ENCODE results near the gene LRMDA.

Gene LRMDA

GRCh38 chr10:76433161-76434005 is 1002.0 kb downstream of the LRMDA start:
- H3K27ac ChIP-seq (ENCODE audit: low read depth, low read length) = peak overlapping the region; percentile 69
- no peaks in the 10 kb centered on the region for H3K9me3 ChIP-seq (ENCODE audit: control insufficient read depth, insufficient read depth, low read length)
- H3K4me1 ChIP-seq (ENCODE audit: control insufficient read depth, insufficient read depth, low read length) = peaks cover 41% of the 10 kb centered on the region

GRCh38 chr10:76435157-76435556 is 1003.7 kb downstream of the LRMDA start:
- Histone ChIP-seq H3K36me3 (ENCODE audit: control insufficient read depth, insufficient read depth, low read length) (no peaks in the 10 kb centered on the region), H3K4me3 (ENCODE audit: low read depth, low read length) (no peak overlapping the region), H3K27me3 (ENCODE audit: control insufficient read depth, insufficient read depth, low read length) (no peaks in the 10 kb centered on the region), H3K27ac (ENCODE audit: low read depth, low read length) (no peak overlapping the region), H3K9ac (ENCODE audit: low read depth, low read length) (no peak overlapping the region), H3K9me3 (ENCODE audit: control insufficient read depth, insufficient read depth, low read length) (no peaks in the 10 kb centered on the region), H3K4me1 (ENCODE audit: control insufficient read depth, insufficient read depth, low read length) (peaks cover 24% of the 10 kb centered on the region)

More at GRCh38 chr10:76433161-76434005, 1002.0 kb downstream of the LRMDA start:
- Histone ChIP-seq H3K9ac (ENCODE audit: low read depth, low read length) (no peak overlapping the region), H3K36me3 (ENCODE audit: control insufficient read depth, insufficient read depth, low read length) (no peaks in the 10 kb centered on the region), H3K4me3 (ENCODE audit: low read depth, low read length) (no peak overlapping the region), H3K27me3 (ENCODE audit: control insufficient read depth, insufficient read depth, low read length) (no peaks in the 10 kb centered on the region)

- Histone ChIP-seq H3K4me3 (ENCODE audit: low read depth, low read length) (no peak overlapping the region), H3K27ac (ENCODE audit: low read depth, low read length) (no peak overlapping the region), H3K9ac (ENCODE audit: low read depth, low read length) (no peak overlapping the region), H3K36me3 (ENCODE audit: control insufficient read depth, insufficient read depth, low read length) (no peaks in the 10 kb centered on the region), H3K9me3 (ENCODE audit: control insufficient read depth, insufficient read depth, low read length) (no peaks in the 10 kb centered on the region), H3K4me1 (ENCODE audit: control insufficient read depth, insufficient read depth, low read length) (peaks cover 12% of the 10 kb centered on the region; the same call in 1 of the 2 replicates), H3K27me3 (ENCODE audit: control insufficient read depth, insufficient read depth, low read length) (no peaks in the 10 kb centered on the region)
Measured at GRCh38 chr10:76436401-76436811, 1005.0 kb downstream of the LRMDA start.

- Histone ChIP-seq H3K36me3 (ENCODE audit: control insufficient read depth, insufficient read depth, low read length) (no peaks in the 10 kb centered on the region), H3K27me3 (ENCODE audit: control insufficient read depth, insufficient read depth, low read length) (no peaks in the 10 kb centered on the region), H3K27ac (ENCODE audit: low read depth, low read length) (no peak overlapping the region)
Measured at GRCh38 chr10:76436981-76437380, 1005.6 kb downstream of the LRMDA start.

GRCh38 chr10:76440426-76440825 is 1009.0 kb downstream of the LRMDA start:
- H3K36me3 ChIP-seq (ENCODE audit: control insufficient read depth, insufficient read depth, low read length) = no peaks in the 10 kb centered on the region
- H3K4me1 ChIP-seq (ENCODE audit: control insufficient read depth, insufficient read depth, low read length) = no peaks in the 10 kb centered on the region
- H3K9me3 ChIP-seq (ENCODE audit: control insufficient read depth, insufficient read depth, low read length) = no peaks in the 10 kb centered on the region
- no peaks in the 10 kb centered on the region for H3K27me3 ChIP-seq (ENCODE audit: control insufficient read depth, insufficient read depth, low read length)
- H3K4me3 ChIP-seq (ENCODE audit: low read depth, low read length) = no peak overlapping the region
- H3K9ac ChIP-seq (ENCODE audit: low read depth, low read length) = no peak overlapping the region
- no peak overlapping the region for H3K27ac ChIP-seq (ENCODE audit: low read depth, low read length)

More at GRCh38 chr10:76436981-76437380, 1005.6 kb downstream of the LRMDA start:
- Histone ChIP-seq H3K4me3 (ENCODE audit: low read depth, low read length) (no peak overlapping the region), H3K9ac (ENCODE audit: low read depth, low read length) (no peak overlapping the region), H3K9me3 (ENCODE audit: control insufficient read depth, insufficient read depth, low read length) (no peaks in the 10 kb centered on the region), H3K4me1 (ENCODE audit: control insufficient read depth, insufficient read depth, low read length) (peaks cover 9% of the 10 kb centered on the region; the same call in 1 of the 2 replicates)

- Histone ChIP-seq H3K9me3 (ENCODE audit: control insufficient read depth, insufficient read depth, low read length) (no peaks in the 10 kb centered on the region), H3K4me1 (ENCODE audit: control insufficient read depth, insufficient read depth, low read length) (no peaks in the 10 kb centered on the region), H3K27ac (ENCODE audit: low read depth, low read length) (no peak overlapping the region), H3K27me3 (ENCODE audit: control insufficient read depth, insufficient read depth, low read length) (no peaks in the 10 kb centered on the region), H3K4me3 (ENCODE audit: low read depth, low read length) (no peak overlapping the region), H3K36me3 (ENCODE audit: control insufficient read depth, insufficient read depth, low read length) (no peaks in the 10 kb centered on the region), H3K9ac (ENCODE audit: low read depth, low read length) (no peak overlapping the region)
Measured at GRCh38 chr10:76442113-76442512, 1010.7 kb downstream of the LRMDA start.

GRCh38 chr10:76444034-76444800 is 1012.8 kb downstream of the LRMDA start:
- Histone ChIP-seq H3K27me3 (ENCODE audit: control insufficient read depth, insufficient read depth, low read length) (no peaks in the 10 kb centered on the region), H3K9ac (ENCODE audit: low read depth, low read length) (no peak overlapping the region), H3K4me3 (ENCODE audit: low read depth, low read length) (no peak overlapping the region), H3K4me1 (ENCODE audit: control insufficient read depth, insufficient read depth, low read length) (no peaks in the 10 kb centered on the region), H3K9me3 (ENCODE audit: control insufficient read depth, insufficient read depth, low read length) (no peaks in the 10 kb centered on the region), H3K36me3 (ENCODE audit: control insufficient read depth, insufficient read depth, low read length) (no peaks in the 10 kb centered on the region), H3K27ac (ENCODE audit: low read depth, low read length) (no peak overlapping the region)

GRCh38 chr10:76447578-76447977 is 1016.2 kb downstream of the LRMDA start:
- Histone ChIP-seq H3K27me3 (ENCODE audit: control insufficient read depth, insufficient read depth, low read length) (no peaks in the 10 kb centered on the region), H3K9me3 (ENCODE audit: control insufficient read depth, insufficient read depth, low read length) (no peaks in the 10 kb centered on the region), H3K4me1 (ENCODE audit: control insufficient read depth, insufficient read depth, low read length) (no peaks in the 10 kb centered on the region)

GRCh38 chr10:76451911-76452310 is 1020.5 kb downstream of the LRMDA start:
- H3K27ac ChIP-seq (ENCODE audit: low read depth, low read length) = no peak overlapping the region

More at GRCh38 chr10:76447578-76447977, 1016.2 kb downstream of the LRMDA start:
- Histone ChIP-seq H3K9ac (ENCODE audit: low read depth, low read length) (no peak overlapping the region), H3K4me3 (ENCODE audit: low read depth, low read length) (no peak overlapping the region), H3K27ac (ENCODE audit: low read depth, low read length) (no peak overlapping the region), H3K36me3 (ENCODE audit: control insufficient read depth, insufficient read depth, low read length) (no peaks in the 10 kb centered on the region)

GRCh38 chr10:76453332-76453731 is 1021.9 kb downstream of the LRMDA start:
- Histone ChIP-seq H3K4me3 (ENCODE audit: low read depth, low read length) (no peak overlapping the region), H3K27ac (ENCODE audit: low read depth, low read length) (no peak overlapping the region), H3K9ac (ENCODE audit: low read depth, low read length) (no peak overlapping the region), H3K36me3 (ENCODE audit: control insufficient read depth, insufficient read depth, low read length) (no peaks in the 10 kb centered on the region), H3K9me3 (ENCODE audit: control insufficient read depth, insufficient read depth, low read length) (no peaks in the 10 kb centered on the region), H3K4me1 (ENCODE audit: control insufficient read depth, insufficient read depth, low read length) (no peaks in the 10 kb centered on the region), H3K27me3 (ENCODE audit: control insufficient read depth, insufficient read depth, low read length) (no peaks in the 10 kb centered on the region)

More at GRCh38 chr10:76451911-76452310, 1020.5 kb downstream of the LRMDA start:
- Histone ChIP-seq H3K4me1 (ENCODE audit: control insufficient read depth, insufficient read depth, low read length) (no peaks in the 10 kb centered on the region), H3K9ac (ENCODE audit: low read depth, low read length) (no peak overlapping the region), H3K4me3 (ENCODE audit: low read depth, low read length) (no peak overlapping the region), H3K9me3 (ENCODE audit: control insufficient read depth, insufficient read depth, low read length) (no peaks in the 10 kb centered on the region), H3K36me3 (ENCODE audit: control insufficient read depth, insufficient read depth, low read length) (no peaks in the 10 kb centered on the region), H3K27me3 (ENCODE audit: control insufficient read depth, insufficient read depth, low read length) (no peaks in the 10 kb centered on the region)

GRCh38 chr10:76453997-76454396 is 1022.6 kb downstream of the LRMDA start:
- no peaks in the 10 kb centered on the region for H3K9me3 ChIP-seq (ENCODE audit: control insufficient read depth, insufficient read depth, low read length)
- no peak overlapping the region for H3K9ac ChIP-seq (ENCODE audit: low read depth, low read length)
- H3K4me3 ChIP-seq (ENCODE audit: low read depth, low read length) = no peak overlapping the region
- H3K36me3 ChIP-seq (ENCODE audit: control insufficient read depth, insufficient read depth, low read length) = no peaks in the 10 kb centered on the region
- no peaks in the 10 kb centered on the region for H3K4me1 ChIP-seq (ENCODE audit: control insufficient read depth, insufficient read depth, low read length)
- H3K27me3 ChIP-seq (ENCODE audit: control insufficient read depth, insufficient read depth, low read length) = no peaks in the 10 kb centered on the region
- H3K27ac ChIP-seq (ENCODE audit: low read depth, low read length) = no peak overlapping the region

Data from HUES48 (cell line).